ENCODE results near the gene FGF23. TPM values are rescaled to one million over a fixed set of nuclear protein-coding genes. Genes with fewer than 3 reads are reported as not detected.

Gene FGF23
- total RNA-seq, 1 experiment from 2014 or later, result 0.06 TPM

GRCh38 chr12:4383304-4383865, 3.9 kb upstream of the FGF23 start:
- no peak for DNase-seq (ENCODE audit: low read depth)

- DNase-seq (ENCODE audit: low read depth), result no peak
Observed at GRCh38 chr12:4380332-4380731, 820 bp upstream of the FGF23 start.

DNA sequence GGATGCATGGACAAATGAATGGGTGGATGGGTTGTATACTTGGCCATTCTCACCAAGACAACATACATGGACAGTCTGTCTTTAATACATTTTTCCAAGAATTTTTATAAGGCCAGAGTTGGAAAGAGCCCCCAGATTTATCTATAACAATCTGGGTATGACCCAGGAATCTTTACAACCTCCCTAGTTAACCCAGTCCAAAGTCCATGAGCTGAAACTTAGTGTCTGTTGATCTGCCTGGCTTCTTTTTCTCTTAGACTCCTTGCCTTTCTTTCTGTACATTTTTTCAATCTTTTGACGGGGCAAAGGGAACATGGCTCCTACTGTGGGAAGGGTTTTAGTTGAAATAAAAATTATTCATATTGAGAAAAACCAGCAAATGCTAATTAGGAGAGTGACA, 740 bp downstream of the FGF23 start:
- no peak for DNase-seq (ENCODE audit: low read depth)

DNA sequence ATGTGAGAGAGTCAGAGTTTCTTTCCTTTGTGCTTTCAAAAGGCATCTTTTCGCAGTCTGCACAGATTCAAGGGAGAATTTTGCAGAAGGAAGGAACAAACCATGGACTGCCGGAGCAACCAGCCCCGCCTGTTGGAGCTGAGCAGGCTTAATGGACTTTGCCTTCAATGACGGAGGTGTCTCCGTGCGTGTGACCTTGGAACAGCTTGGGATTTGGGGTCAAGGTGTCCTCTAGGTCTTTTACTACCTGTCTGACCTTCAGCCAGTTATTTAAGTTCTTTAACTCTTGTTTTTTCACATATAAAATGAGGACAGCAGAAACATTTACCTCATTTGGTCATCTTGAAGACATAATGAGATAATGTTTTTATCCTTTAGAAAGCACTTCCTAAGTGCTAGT, 4.1 kb downstream of the FGF23 start:
- DNase-seq (ENCODE audit: low read depth), result no peak

- no peak for DNase-seq (ENCODE audit: low read depth)
Observed at GRCh38 chr12:4372653-4373052, 6.9 kb downstream of the FGF23 start.

DNA sequence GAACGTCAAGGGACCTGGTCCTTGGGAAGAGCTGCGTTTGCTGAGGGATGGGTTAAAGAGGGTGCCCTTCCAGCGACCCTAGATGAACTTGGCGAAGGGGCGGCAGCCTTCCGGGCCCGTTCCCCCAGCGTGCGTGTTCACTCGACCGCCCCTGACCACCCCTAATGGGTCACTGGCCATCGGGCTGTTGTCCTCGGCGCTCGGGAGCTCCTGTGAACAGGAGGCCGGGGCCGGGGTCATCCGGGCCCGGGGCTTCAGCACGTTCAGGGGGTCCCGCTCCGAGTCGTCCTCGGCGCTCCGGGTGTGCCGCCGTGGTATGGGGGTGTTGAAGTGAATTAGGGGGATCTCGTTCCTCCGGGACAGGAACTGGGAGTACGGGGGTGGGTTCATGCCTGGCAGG, 9.2 kb downstream of the FGF23 start:
- no peak for DNase-seq (ENCODE audit: low read depth)

DNA sequence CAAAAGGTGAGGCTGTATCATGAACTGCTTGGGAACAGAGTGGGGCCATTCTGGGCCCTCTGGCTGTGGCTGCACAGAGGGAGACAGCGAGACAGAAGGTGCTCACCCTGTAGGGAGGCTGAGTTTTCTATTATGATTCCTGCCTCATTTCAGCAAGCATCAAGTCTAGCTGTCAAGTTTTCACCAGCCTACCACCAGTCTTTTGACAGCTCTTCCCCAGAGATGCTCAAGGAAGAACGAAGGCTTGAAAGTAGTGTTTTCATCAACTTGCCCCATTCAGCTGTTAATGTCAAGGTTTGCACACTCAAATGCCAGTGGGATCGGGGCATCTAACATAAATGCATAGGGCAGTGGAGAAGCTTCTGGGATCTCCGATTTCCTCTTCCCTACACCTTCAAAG, 10.0 kb downstream of the FGF23 start:
- DNase-seq (ENCODE audit: low read depth), result no peak

- no peak for DNase-seq (ENCODE audit: low read depth)
Observed at GRCh38 chr12:4366090-4366489, 13.4 kb downstream of the FGF23 start.

DNA sequence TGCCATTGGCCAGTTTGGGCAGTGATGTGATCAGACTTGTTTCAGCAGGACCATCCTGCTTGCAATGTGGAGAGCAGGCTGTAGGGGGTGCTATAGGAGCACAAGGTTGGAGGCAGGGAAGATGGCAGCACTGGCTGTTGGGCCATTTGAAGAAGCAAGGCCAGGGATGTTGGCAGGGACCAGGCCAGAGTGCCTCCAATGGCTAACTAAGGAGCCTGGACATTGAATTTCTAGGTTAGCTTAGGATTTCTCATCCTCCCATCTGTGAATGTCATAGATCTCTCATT, 23.5 kb downstream of the FGF23 start:
- peak; percentile 49 for DNase-seq (ENCODE audit: low read depth)

- no peak for DNase-seq (ENCODE audit: low read depth)
Observed at GRCh38 chr12:4355156-4356040, 24.1 kb downstream of the FGF23 start.

DNA sequence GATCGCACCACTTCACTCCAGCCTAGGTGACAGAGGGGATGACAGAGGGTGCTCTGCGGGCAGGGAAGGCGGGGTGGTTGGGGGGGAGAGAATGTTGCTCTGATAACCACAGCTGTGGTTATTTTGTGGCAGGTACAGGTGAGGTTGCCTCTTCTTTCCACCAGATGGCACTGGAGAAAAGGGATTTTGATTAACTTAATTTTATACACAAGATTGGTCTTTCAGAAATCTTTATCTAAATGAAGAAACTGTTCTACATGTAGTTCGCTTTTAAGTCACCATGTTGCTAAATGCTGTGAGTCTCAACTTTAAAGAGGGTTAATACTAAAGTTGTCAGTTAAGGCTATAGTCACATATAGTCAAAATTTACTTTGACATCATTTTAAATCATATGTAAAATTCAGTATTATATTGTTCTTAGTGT, 25.7 kb downstream of the FGF23 start:
- no peak for DNase-seq (ENCODE audit: low read depth)

DNA sequence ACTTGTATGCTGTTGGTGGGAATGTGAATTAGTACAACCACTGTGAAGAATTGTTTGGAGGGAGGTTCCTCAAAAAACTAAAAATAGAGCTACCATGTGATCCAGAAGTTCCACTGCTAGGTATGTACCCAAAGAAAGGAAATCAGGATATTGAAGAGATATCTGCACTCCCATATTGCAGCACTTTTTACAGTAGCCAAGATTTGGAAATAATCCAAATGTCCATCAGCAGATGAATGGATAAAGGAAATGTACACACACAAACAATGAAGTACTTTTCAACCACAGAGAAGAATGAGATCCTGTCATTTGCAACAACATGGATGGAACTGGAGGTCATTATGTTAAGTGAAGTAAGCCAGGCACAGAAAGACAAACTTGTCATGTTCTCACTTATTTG, 32.6 kb downstream of the FGF23 start:
- DNase-seq (ENCODE audit: low read depth), result no peak

GRCh38 chr12:4331842-4332241, 47.7 kb downstream of the FGF23 start:
- DNase-seq (ENCODE audit: low read depth), result no peak

DNA sequence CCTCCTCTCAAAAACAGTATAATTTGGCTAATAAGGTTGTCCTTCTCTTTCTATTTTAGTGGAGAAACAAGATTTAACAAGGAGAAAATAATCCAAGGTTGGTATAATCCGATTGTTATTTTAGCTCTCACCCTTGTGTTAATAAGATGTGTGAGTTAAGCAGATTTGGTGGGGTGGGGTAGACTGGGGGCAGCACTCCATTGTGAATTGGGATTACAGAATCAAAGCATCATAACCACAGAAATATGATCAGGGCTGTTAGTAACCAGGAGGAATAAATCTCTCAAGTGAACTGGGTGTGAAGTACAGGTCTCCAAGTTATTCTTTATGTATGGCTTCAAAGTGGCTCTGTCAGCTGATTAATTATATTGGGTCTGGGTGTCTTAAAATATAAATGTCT, 48.3 kb downstream of the FGF23 start:
- DNase-seq (ENCODE audit: low read depth), result no peak

- no peak for DNase-seq (ENCODE audit: low read depth)
Observed at GRCh38 chr12:4330203-4330602, 49.3 kb downstream of the FGF23 start.

DNA sequence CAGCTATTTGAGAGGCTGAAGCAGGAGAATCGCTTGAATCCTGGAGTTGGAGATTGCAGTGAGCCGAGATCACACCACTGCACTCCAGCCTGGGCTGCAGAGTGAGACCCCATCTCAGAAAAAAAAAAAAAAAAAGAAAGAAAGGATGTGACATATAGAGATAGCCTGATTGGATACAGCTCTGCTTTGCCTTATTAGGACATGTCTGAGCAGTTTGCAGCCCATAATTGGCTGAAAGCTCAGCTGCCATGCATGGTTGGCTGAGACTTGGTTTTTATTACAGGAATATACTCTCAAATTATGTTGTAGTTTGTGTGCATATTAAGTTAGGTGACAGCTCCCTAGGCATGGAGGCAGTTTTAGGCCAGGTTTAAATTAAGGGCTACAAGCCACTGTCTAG, 52.2 kb downstream of the FGF23 start:
- no peak for DNase-seq (ENCODE audit: low read depth)

- DNase-seq (ENCODE audit: low read depth), result no peak
Observed at GRCh38 chr12:4325966-4326365, 53.5 kb downstream of the FGF23 start.

DNA sequence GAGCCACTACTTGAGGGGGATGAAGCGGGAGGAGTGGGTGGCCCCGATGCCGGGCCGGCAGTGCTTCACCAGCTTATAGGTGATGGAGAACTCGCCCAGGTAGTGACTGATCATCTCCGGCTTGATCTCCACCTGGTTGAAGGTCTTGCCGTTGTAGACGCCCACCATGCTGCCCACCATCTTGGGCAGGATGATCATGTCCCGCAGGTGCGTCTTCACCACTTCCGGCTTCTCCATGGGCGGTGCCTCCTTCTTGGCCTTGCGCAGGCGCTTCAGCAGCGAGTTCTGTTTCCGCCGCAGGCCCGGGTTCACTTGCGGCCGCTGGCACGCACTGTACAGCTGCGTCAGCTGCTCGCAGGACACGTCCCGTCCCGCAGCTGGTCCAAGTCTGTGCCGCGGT, 55.1 kb downstream of the FGF23 start:
- no peak for DNase-seq (ENCODE audit: low read depth)

DNA sequence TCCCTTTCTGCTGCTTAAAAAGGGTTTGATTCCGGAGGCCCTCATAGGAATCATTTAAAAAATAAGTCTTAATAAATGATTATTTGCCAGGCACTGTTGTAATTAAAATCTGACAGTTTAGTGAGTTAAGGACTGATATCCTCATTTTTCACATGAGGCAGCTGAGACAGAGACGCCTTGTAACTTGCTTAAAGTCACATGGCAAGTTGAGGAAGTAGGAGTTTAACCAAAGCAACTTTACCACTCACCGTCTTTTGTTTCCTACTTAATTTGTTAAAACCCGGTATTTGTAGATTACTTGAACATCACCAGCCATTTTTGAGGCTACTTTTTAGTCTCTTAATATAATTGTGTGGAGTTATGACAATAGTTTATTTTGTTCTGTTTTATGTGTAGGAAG, 56.1 kb downstream of the FGF23 start:
- no peak for DNase-seq (ENCODE audit: low read depth)

DNA sequence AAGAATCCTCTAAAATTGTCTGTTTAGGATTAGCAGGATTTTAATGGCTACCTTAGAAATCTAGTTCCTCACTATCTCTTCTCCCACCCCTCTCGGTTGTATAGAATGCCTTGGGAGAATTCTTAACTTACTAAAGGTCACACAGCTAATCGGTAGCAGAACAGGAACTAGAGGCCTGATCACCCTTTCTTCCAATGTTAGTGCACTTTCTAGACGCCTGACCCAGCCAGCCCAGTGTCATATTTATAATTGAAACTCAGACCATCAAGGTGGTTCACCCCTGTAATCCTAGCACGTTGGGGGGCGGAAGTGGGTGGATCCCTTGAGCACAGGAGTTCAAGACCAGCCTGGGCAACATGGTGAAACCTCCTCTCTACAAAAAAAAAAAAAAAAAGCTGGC, 56.8 kb downstream of the FGF23 start:
- no peak for DNase-seq (ENCODE audit: low read depth)

DNA sequence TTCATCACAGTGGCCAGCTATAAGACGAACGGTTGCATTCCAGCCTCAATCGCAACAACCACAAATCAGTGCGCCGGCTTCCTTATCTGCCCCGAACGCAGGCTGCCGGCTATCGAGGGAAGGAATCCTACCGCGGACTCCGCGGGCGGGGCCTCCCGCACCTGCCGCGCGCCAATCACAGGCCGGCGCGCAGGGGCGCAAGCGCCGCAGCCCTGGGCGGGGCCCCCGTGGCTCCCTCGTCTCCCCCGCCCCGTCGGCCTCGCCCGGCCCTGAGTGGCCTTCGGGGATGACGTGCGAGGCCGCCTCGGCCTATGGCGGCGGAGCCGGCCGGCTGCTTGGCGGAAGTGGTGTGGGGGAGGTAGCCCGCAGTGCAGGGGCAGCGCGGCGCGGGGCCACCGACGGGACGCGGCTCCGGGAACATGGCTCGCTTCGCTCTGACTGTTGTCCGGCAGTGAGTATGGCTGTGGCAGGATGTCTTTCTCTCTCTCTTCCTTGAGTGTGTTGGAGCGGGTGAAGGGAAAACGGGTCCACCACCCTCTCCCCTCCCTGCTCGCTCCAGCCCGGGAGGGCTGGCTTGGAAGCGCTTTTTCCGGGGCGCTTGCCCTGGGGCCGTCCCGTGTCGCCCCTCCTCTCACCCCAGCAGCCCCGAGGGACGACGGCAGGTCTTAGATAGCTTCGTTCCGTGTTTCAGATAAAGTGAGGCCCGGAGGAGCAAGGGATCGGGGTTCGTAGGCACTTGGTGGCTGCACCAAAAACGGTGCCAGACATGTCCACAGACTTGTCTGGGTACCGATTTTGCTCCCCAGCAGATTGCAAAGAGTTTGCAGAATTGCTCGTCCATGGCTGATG, 58.4 kb downstream of the FGF23 start, which contains the start of gene TIGAR:
Gene TIGAR (plus strand): TSS at position 361 of the 849 bp plus-strand sequence. CDS start 59 bp downstream, at position 420.
- peak; percentile 94 for DNase-seq (ENCODE audit: low read depth)

DNA sequence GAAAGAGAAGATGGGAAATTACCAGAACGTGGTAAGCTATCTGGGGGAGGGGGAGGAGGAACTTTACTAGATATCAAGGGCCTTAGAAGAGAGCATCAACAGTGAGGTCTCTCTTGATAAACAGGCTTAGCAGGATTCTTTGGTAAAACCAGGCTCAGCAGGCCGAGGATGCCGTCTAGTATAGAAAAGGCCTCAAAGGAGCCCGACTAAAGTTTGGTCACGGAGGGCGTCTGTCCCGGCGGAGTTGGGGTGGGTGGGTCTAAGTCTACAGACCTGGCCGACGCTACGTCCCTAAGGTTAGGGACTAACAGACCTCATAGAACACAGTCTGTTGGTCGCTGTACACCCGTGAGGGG, 59.0 kb downstream of the FGF23 start:
- DNase-seq (ENCODE audit: low read depth), result no peak
